Duodenal mucosa (tissue), 2 donors: ENCODE data around the gene VPS37B.
A peak's percentile ranks its signal among the peaks of the same experiment; 100 is the strongest.
"Not testable (repeated sequence)": the region's sequence is repeated elsewhere in the genome, so short reads cannot be mapped to it uniquely, and the experiment has no call there.

ENCODE experiments used
- H3K27ac ChIP-seq: one replicate; pipeline ENCODE4 v1.7.0; 2013; ENCODE audit warnings: low read depth, low read length
- H3K27me3 ChIP-seq, 2 donors: one replicate each; pipeline ENCODE4 v1.7.0; 2013; ENCODE audit warnings: low read length in 2 of 2, control low read depth in 1 of 2; ENCODE audit not compliant: insufficient read depth in 2 of 2, control insufficient read depth in 1 of 2
- H3K36me3 ChIP-seq, 2 donors: one replicate each; pipeline ENCODE4 v1.7.0; 2013; ENCODE audit warnings: low read length in 2 of 2, control low read depth in 1 of 2; ENCODE audit not compliant: insufficient read depth in 2 of 2, control insufficient read depth in 1 of 2
- H3K4me1 ChIP-seq, 2 donors: one replicate each; pipeline ENCODE4 v1.7.0; 2013; ENCODE audit warnings: low read length in 2 of 2, control low read depth in 1 of 2; ENCODE audit not compliant: insufficient read depth in 2 of 2, control insufficient read depth in 1 of 2
- H3K4me3 ChIP-seq, 2 donors: one replicate each; pipeline ENCODE4 v1.7.0; 2013; ENCODE audit warnings: low read length in 2 of 2, low read depth in 1 of 2
- H3K9ac ChIP-seq, 2 donors: one replicate each; pipeline ENCODE4 v1.7.0; 2013; ENCODE audit warnings: low read length in 2 of 2, low read depth in 1 of 2
- H3K9me3 ChIP-seq, 2 donors: one replicate each; pipeline ENCODE4 v1.7.0; 2013; ENCODE audit warnings: low read length in 2 of 2, control low read depth in 1 of 2; ENCODE audit not compliant: control insufficient read depth in 1 of 2

The VPS37B gene

DNA sequence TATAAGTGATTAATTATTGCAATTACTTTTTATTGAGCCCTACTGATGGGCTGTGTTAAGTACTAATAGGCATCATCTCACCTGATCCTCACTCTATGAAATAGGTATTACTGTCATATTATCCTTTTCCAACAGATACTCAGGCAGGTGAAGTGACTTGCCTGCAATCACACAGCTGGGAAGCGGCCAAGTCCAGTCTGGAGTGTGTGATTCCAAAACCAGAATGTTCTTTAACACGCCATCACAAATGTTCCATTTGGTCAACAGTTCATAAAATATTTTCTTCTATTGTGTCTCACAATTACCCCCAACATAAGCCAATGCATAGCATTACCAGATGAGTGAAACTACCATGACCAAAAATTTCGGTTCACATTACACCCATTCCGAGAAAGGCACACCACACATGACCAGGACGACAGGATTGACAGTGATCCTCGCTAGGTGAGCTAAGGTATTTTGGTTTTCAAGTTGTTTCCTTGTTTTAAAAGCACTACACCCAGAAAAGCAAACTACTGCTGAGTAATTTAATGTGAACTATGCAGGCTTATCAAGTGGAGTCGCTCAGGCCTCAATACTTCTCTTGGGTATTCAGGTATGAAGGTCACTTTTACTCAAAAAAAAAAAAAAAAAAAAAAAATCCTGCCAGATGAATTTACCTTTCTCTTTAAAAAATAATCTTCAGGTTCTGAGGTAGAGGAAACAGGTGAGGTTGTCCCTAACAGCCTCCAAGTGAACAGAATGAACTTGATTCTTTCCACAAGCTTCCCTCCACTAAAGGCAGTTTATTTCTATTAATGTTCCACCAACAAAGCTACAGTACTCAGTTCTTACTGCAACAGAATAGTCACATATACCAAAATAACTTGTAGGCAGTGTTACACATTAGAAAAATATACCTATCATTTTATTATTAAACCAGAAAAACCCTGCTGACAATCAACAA is 2.4 kb downstream of the VPS37B start:
- Histone ChIP-seq H3K27me3 (no peaks in the 10 kb centered on the region), H3K9ac (peak overlapping the region; percentile 92 to 98), H3K36me3 (no peaks in the 10 kb centered on the region), H3K9me3 (no peaks in the 10 kb centered on the region), H3K4me1 (peaks cover 60 to 69% of the 10 kb centered on the region in 2 donors), H3K4me3 (peak overlapping the region; percentile 75 to 98), H3K27ac (peak overlapping the region; percentile 59)

GRCh38 chr12:122892724-122893123 is 3.2 kb downstream of the VPS37B start:
- Histone ChIP-seq H3K4me1 (peaks cover 63 to 72% of the 10 kb centered on the region in 2 donors), H3K4me3 (peak overlapping the region in 1 of 2 donors; percentile 8)
- H3K36me3 ChIP-seq, H3K27me3 ChIP-seq, H3K9me3 ChIP-seq, H3K9ac ChIP-seq, H3K27ac ChIP-seq: not testable (repeated sequence)

DNA sequence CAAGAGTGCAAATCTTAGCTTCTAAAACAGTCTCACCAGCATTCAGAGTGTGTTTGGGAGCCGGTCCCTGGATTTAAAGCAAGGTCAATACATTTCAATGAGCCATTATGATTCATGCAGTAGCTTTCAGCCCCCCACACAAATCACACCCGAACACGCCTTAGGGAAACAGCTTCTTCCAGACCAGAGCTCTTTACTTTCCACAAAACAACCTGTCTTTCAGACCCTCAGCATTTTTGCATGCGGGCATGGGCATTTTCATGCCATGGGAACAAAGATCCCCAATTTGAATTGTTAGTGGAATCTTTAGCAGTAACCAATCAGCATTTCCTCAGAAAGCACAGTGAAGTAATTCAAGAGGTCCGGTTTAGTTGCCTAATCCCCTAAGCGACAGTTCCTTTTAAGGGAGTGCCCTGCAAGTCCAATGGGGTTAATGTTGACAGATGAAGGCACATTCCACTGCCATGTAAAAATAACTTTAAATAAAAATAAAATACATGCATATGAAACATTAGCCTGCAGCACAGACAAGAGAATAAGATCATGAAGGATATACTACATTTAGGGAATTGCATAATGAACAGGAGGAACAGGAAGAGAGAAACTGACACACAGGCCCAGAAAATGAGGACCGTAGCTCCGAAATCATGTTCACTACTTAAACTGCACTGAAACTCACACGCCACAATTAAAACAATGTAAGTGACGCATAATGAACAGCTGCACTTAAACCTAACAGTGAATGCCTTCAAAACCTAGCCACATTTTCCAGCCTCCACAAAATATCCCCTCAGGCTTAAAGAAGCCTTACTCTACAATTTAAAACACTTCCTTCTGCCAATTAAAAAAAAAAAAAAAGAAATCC is 4.0 kb downstream of the VPS37B start:
- H3K27me3 ChIP-seq = no peaks in the 10 kb centered on the region
- H3K4me1 ChIP-seq = peaks cover 72 to 80% of the 10 kb centered on the region in 2 donors
- peak overlapping the region; percentile 8 to 21 for H3K4me3 ChIP-seq
- H3K9ac ChIP-seq = peak overlapping the region; percentile 44 to 46
- H3K9me3 ChIP-seq = no peaks in the 10 kb centered on the region
- peak overlapping the region; percentile 27 for H3K27ac ChIP-seq
- no peaks in the 10 kb centered on the region for H3K36me3 ChIP-seq

GRCh38 chr12:122889761-122890520 is 6.0 kb downstream of the VPS37B start:
- Histone ChIP-seq H3K9me3 (no peaks in the 10 kb centered on the region), H3K4me1 (peaks cover 84 to 85% of the 10 kb centered on the region in 2 donors), H3K4me3 (no peak overlapping the region), H3K27me3 (no peaks in the 10 kb centered on the region), H3K9ac (no peak overlapping the region), H3K27ac (no peak overlapping the region), H3K36me3 (no peaks in the 10 kb centered on the region)

DNA sequence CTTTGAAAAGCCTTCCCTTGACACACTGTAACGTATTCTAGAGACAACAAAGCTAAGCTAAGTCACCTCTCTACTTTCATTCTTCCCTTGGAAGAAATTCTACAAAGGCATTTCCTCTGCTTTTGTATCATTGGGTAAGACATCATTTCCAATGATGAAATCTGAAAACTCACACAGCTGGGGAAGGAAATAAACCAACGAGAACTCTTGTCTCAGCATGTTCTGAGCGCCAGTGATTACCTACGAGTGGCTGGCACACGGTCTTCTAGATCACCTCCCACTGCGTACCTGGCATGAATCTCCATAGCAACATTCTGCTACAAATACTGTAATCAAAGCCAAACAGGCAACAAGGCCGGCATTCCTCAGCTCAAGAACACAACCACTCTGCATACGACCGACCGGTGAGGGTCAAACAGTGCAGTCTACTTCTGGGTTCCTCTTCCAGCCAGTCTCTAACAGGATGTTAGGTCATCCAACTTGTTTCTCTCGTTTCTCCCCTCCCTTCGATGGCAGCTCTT is 7.6 kb downstream of the VPS37B start:
- no peaks in the 10 kb centered on the region for H3K9me3 ChIP-seq
- no peaks in the 10 kb centered on the region for H3K27me3 ChIP-seq
- peak overlapping the region; percentile 44 to 56 for H3K4me3 ChIP-seq
- no peaks in the 10 kb centered on the region for H3K36me3 ChIP-seq
- peak overlapping the region; percentile 45 to 51 for H3K9ac ChIP-seq
- peak overlapping the region; percentile 82 for H3K27ac ChIP-seq
- H3K4me1 ChIP-seq = peaks cover 79 to 83% of the 10 kb centered on the region in 2 donors

DNA sequence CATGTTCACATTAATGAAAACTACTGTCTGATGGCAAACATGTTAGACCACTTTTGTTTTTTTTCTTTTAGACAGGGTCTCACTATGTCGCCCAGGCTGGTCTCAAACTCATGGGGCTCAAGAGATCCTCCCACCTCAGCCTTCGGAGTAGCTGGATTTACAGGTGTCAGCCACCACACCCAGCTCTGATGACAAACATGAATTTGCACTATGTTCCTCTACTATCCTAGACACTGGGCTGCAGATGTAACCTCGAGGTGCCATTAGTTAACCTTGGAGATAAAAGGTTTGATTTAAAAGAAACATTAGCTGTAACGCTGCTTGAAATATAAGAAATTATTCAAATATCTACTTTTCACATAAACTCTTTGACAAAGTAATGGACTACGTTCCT is 8.1 kb downstream of the VPS37B start:
- Histone ChIP-seq H3K4me3 (peak overlapping the region; percentile 44 to 56), H3K27ac (peak overlapping the region; percentile 82), H3K4me1 (peaks cover 77 to 83% of the 10 kb centered on the region in 2 donors), H3K36me3 (no peaks in the 10 kb centered on the region), H3K9me3 (no peaks in the 10 kb centered on the region), H3K27me3 (no peaks in the 10 kb centered on the region), H3K9ac (peak overlapping the region; percentile 32 to 51)

- Histone ChIP-seq H3K4me3 (peak overlapping the region; percentile 38 to 44), H3K9me3 (no peaks in the 10 kb centered on the region), H3K4me1 (peaks cover 76 to 82% of the 10 kb centered on the region in 2 donors), H3K27me3 (no peaks in the 10 kb centered on the region), H3K27ac (peak overlapping the region; percentile 82), H3K9ac (peak overlapping the region; percentile 32 to 51), H3K36me3 (no peaks in the 10 kb centered on the region)
These were observed 8.8 kb downstream of the VPS37B start for GRCh38 chr12:122886851-122887818.

DNA sequence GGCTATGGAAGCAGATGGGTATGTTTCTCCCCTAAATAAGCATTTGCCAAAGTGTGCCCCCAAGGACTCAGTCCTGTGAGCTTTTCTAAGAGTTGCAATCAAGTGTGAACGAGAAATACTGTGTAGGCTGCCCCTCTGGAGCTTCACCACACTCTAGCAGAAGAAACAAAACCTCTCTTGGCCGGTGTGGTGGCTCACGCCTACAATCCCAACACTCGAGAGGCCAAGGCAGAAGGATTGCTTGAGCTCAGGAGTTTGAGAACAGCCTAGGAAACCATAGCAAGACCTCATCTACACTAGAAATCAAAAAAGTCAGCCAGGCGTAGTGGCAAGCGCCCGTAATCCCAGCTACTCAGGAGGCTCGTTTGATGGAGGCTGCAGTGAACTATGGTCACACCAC is 9.8 kb downstream of the VPS37B start:
- no peak overlapping the region for H3K27ac ChIP-seq

DNA sequence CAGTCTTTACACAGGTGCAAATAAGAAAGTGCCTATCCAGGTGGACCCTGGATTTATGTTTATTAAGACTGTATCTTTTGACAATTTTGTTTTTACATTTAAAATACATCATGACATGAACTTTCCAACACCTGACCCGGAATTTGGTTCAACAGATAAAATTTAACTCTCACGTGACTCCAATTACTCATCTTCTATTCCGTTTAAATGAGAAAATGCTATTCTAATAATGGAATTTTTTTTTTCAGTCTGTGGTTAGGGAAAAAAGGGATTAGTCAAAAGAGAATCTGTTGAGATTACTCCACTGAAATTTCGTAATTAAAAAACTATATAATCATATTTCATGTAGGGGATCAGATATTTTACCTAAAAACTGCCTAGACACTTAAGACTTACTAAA is 11.1 kb downstream of the VPS37B start:
- Histone ChIP-seq H3K27ac (no peak overlapping the region), H3K36me3 (peaks cover 0 to 3% of the 10 kb centered on the region in 2 donors)

More for the DNA sequence above, 9.8 kb downstream of the VPS37B start:
- Histone ChIP-seq H3K9me3 (no peaks in the 10 kb centered on the region), H3K4me3 (no peak overlapping the region), H3K4me1 (peaks cover 72 to 78% of the 10 kb centered on the region in 2 donors), H3K27me3 (no peaks in the 10 kb centered on the region), H3K36me3 (no peaks in the 10 kb centered on the region), H3K9ac (no peak overlapping the region)

More for the DNA sequence above, 11.1 kb downstream of the VPS37B start:
- no peaks in the 10 kb centered on the region for H3K9me3 ChIP-seq
- H3K9ac ChIP-seq = no peak overlapping the region
- H3K4me3 ChIP-seq = no peak overlapping the region
- peaks cover 71 to 76% of the 10 kb centered on the region in 2 donors for H3K4me1 ChIP-seq
- H3K27me3 ChIP-seq = no peaks in the 10 kb centered on the region
